SK-N-DZ (cell line): ENCODE data around the gene EP400.
"Not testable (repeated sequence)": the region's sequence is repeated elsewhere in the genome, so short reads cannot be mapped to it uniquely, and the experiment has no call there.

Experiments
- DNase-seq: peaks from one replicate; pipeline ENCODE4 v3.0.0-alpha.2; 2015; ENCODE audit warnings: low spot score

The EP400 gene

GRCh38 chr12:132089407-132089910, 139.7 kb downstream of the EP400 start:
- no peak for DNase-seq

- DNase-seq, result no peak
These were observed 144.6 kb downstream of the EP400 start for GRCh38 chr12:132094269-132094891.

- no peak for DNase-seq
These were observed 146.0 kb downstream of the EP400 start for GRCh38 chr12:132095520-132096409.

GRCh38 chr12:132099739-132100138, 150.0 kb downstream of the EP400 start:
- no peak for DNase-seq

GRCh38 chr12:132100306-132101065, 150.7 kb downstream of the EP400 start:
- no peak for DNase-seq

GRCh38 chr12:132102297-132102696, 152.6 kb downstream of the EP400 start:
- no peak for DNase-seq

GRCh38 chr12:132103072-132103471, 153.3 kb downstream of the EP400 start:
- not testable (repeated sequence) for DNase-seq

GRCh38 chr12:132103542-132104308, 154.0 kb downstream of the EP400 start:
- no peak for DNase-seq

- no peak for DNase-seq
These were observed 155.7 kb downstream of the EP400 start for GRCh38 chr12:132105467-132105866.

- DNase-seq, result no peak
These were observed 157.2 kb downstream of the EP400 start for GRCh38 chr12:132106921-132107320.

GRCh38 chr12:132108211-132108832, 158.6 kb downstream of the EP400 start:
- DNase-seq, result no peak

GRCh38 chr12:132109741-132110140, 160.0 kb downstream of the EP400 start:
- no peak for DNase-seq

GRCh38 chr12:132110677-132111076, 160.9 kb downstream of the EP400 start:
- DNase-seq, result no peak

- no peak for DNase-seq
These were observed 162.0 kb downstream of the EP400 start for GRCh38 chr12:132111654-132112304.

- DNase-seq, result no peak
These were observed 164.9 kb downstream of the EP400 start for GRCh38 chr12:132114667-132115066.

GRCh38 chr12:132115500-132115899, 165.8 kb downstream of the EP400 start:
- DNase-seq, result no peak

GRCh38 chr12:132116709-132117557, 167.2 kb downstream of the EP400 start:
- no peak for DNase-seq

GRCh38 chr12:132117558-132117875, 167.8 kb downstream of the EP400 start:
- DNase-seq, result peak; percentile 38

GRCh38 chr12:132118876-132119275, 169.1 kb downstream of the EP400 start:
- no peak for DNase-seq
